ENCODE results near the gene C5orf22. TPM values are rescaled to one million over a fixed set of nuclear protein-coding genes. Genes with fewer than 3 reads are reported as not detected.
"Not testable (repeated sequence)": the region's sequence is repeated elsewhere in the genome, so short reads cannot be mapped to it uniquely, and the experiment has no call there.

Gene C5orf22
- polyA plus RNA-seq, 1 donor from 2014 or later, result 20.3 TPM

- H3K9me2 ChIP-seq (ENCODE audit: insufficient read depth, low read length), result no peaks in the 10 kb centered on the region
- H2AFZ ChIP-seq (ENCODE audit: low read depth, low read length), result no peak overlapping the region
- H3K9ac ChIP-seq (ENCODE audit: low read length), result no peak overlapping the region
- H4K20me1 ChIP-seq (ENCODE audit: insufficient read depth), result no peaks in the 10 kb centered on the region
- no peak overlapping the region for H3K4me2 ChIP-seq (ENCODE audit: low read length)
- no peaks in the 10 kb centered on the region for H3K9me3 ChIP-seq (ENCODE audit: low read length)
- no peaks in the 10 kb centered on the region for H3F3A ChIP-seq (ENCODE audit: insufficient read depth, low read length, poor library complexity, severe bottlenecking)
- peaks cover 18% of the 10 kb centered on the region for H3K36me3 ChIP-seq (ENCODE audit: insufficient read depth, low read length)
- TF ChIP-seq RAD21 (conservative IDR thresholded peaks at IDR 0.05), result no peak
- TF ChIP-seq CTCF (IDR thresholded peaks at IDR 0.05; ENCODE audit: poor library complexity, severe bottlenecking), result no peak
- no peak for TF ChIP-seq EZH2 (IDR thresholded peaks at IDR 0.05; ENCODE audit: borderline replicate concordance, insufficient read depth, low read length, poor library complexity, severe bottlenecking)
- TF ChIP-seq SMC3 (conservative IDR thresholded peaks at IDR 0.05; ENCODE audit: poor library complexity), result no peak
- TF ChIP-seq EP300 (conservative IDR thresholded peaks at IDR 0.05; ENCODE audit: poor library complexity, severe bottlenecking), result no peak
- TF ChIP-seq MXI1 (conservative IDR thresholded peaks at IDR 0.05; ENCODE audit: poor library complexity, severe bottlenecking), result no peak
- TF ChIP-seq POLR2AphosphoS5 (IDR thresholded peaks at IDR 0.05), result no peak
- TF ChIP-seq TAF1 (IDR thresholded peaks at IDR 0.05; ENCODE audit: low read depth), result no peak
- TF ChIP-seq REST (IDR thresholded peaks at IDR 0.05; ENCODE audit: borderline replicate concordance), result no peak
- peaks cover 15% of the 10 kb centered on the region for H3K79me2 ChIP-seq (replicated peaks; ENCODE audit: insufficient read depth, low read length)
- H3K27me3 ChIP-seq (ENCODE audit: insufficient read depth, low read depth, low read length), result no peaks in the 10 kb centered on the region
- no peak overlapping the region for H3K27ac ChIP-seq (ENCODE audit: low read length)
- no peak overlapping the region for H3K4me3 ChIP-seq (ENCODE audit: low read length)
These were observed 5.2 kb downstream of the C5orf22 start for GRCh38 chr5:31537349-31537748.

- Histone ChIP-seq H3K9ac (ENCODE audit: low read length) (no peak overlapping the region), H3K27me3 (ENCODE audit: insufficient read depth, low read depth, low read length) (no peaks in the 10 kb centered on the region), H3K4me2 (ENCODE audit: low read length) (no peak overlapping the region), H3K9me3 (ENCODE audit: low read length) (no peaks in the 10 kb centered on the region), H3K36me3 (ENCODE audit: insufficient read depth, low read length) (peaks cover 18% of the 10 kb centered on the region), H2AFZ (ENCODE audit: low read depth, low read length) (no peak overlapping the region), H3K4me3 (ENCODE audit: low read length) (no peak overlapping the region), H3K27ac (ENCODE audit: low read length) (no peak overlapping the region), H3K79me2 (replicated peaks; ENCODE audit: insufficient read depth, low read length) (peaks cover 15% of the 10 kb centered on the region), H4K20me1 (ENCODE audit: insufficient read depth) (no peaks in the 10 kb centered on the region), H3K9me2 (ENCODE audit: insufficient read depth, low read length) (no peaks in the 10 kb centered on the region), H3F3A (ENCODE audit: insufficient read depth, low read length, poor library complexity, severe bottlenecking) (no peaks in the 10 kb centered on the region)
- no peak for TF ChIP-seq EP300 (conservative IDR thresholded peaks at IDR 0.05; ENCODE audit: poor library complexity, severe bottlenecking)
- TF ChIP-seq REST (IDR thresholded peaks at IDR 0.05; ENCODE audit: borderline replicate concordance), result no peak
- TF ChIP-seq TAF1 (IDR thresholded peaks at IDR 0.05; ENCODE audit: low read depth), result no peak
- no peak for TF ChIP-seq POLR2AphosphoS5 (IDR thresholded peaks at IDR 0.05)
- no peak for TF ChIP-seq EZH2 (IDR thresholded peaks at IDR 0.05; ENCODE audit: borderline replicate concordance, insufficient read depth, low read length, poor library complexity, severe bottlenecking)
- no peak for TF ChIP-seq RAD21 (conservative IDR thresholded peaks at IDR 0.05)
- TF ChIP-seq MXI1 (conservative IDR thresholded peaks at IDR 0.05; ENCODE audit: poor library complexity, severe bottlenecking), result no peak
- no peak for TF ChIP-seq SMC3 (conservative IDR thresholded peaks at IDR 0.05; ENCODE audit: poor library complexity)
- no peak for TF ChIP-seq CTCF (IDR thresholded peaks at IDR 0.05; ENCODE audit: poor library complexity, severe bottlenecking)
These were observed 5.8 kb downstream of the C5orf22 start for GRCh38 chr5:31537851-31538250.

- H3K4me3 ChIP-seq (ENCODE audit: low read length); H3K27ac ChIP-seq (ENCODE audit: low read length); H3K4me2 ChIP-seq (ENCODE audit: low read length); H2AFZ ChIP-seq (ENCODE audit: low read depth, low read length); H3F3A ChIP-seq (ENCODE audit: insufficient read depth, low read length, poor library complexity, severe bottlenecking); H3K79me2 ChIP-seq (replicated peaks; ENCODE audit: insufficient read depth, low read length); H4K20me1 ChIP-seq (ENCODE audit: insufficient read depth); H3K9me3 ChIP-seq (ENCODE audit: low read length); H3K9ac ChIP-seq (ENCODE audit: low read length); H3K9me2 ChIP-seq (ENCODE audit: insufficient read depth, low read length); H3K36me3 ChIP-seq (ENCODE audit: insufficient read depth, low read length); H3K27me3 ChIP-seq (ENCODE audit: insufficient read depth, low read depth, low read length): not testable (repeated sequence)
These were observed 17.0 kb downstream of the C5orf22 start for GRCh38 chr5:31549114-31549513.

All from neural cell (in vitro differentiated cells).